NCI-H146 (cell line): Measurements from ENCODE around the gene WDFY1.
A peak's percentile ranks its signal among the peaks of the same experiment; 100 is the strongest.

Experiments
- DNase-seq: peaks from one replicate; lab custom pipeline; 2025; lab: John Stamatoyannopoulos, UW

Gene WDFY1

GRCh38 chr2:223856584-223856983, 88.6 kb downstream of the WDFY1 start:
- DNase-seq, result no peak

- DNase-seq, result no peak
Measured at GRCh38 chr2:223856021-223856420, 89.1 kb downstream of the WDFY1 start.

GRCh38 chr2:223855426-223855825, 89.7 kb downstream of the WDFY1 start:
- no peak for DNase-seq

GRCh38 chr2:223854741-223855140, 90.4 kb downstream of the WDFY1 start:
- no peak for DNase-seq

- DNase-seq, result no peak
Measured at GRCh38 chr2:223853425-223853837, 91.7 kb downstream of the WDFY1 start.

- no peak for DNase-seq
Measured at GRCh38 chr2:223852281-223852795, 92.8 kb downstream of the WDFY1 start.

- DNase-seq, result no peak
Measured at GRCh38 chr2:223847410-223847809, 97.7 kb downstream of the WDFY1 start.

GRCh38 chr2:223846515-223846914, 98.6 kb downstream of the WDFY1 start:
- no peak for DNase-seq

GRCh38 chr2:223841436-223842190, 103.5 kb downstream of the WDFY1 start:
- no peak for DNase-seq

GRCh38 chr2:223837287-223838061, 107.7 kb downstream of the WDFY1 start, which contains the start of gene AP1S3:
AP1S3 (minus strand) TSS chr2:223837582; CDS start chr2:223837450, 132 bp downstream.
- DNase-seq, result peak; percentile 88

- no peak for DNase-seq
Measured at GRCh38 chr2:223835701-223836532, 109.2 kb downstream of the WDFY1 start.

GRCh38 chr2:223834431-223834830, 110.7 kb downstream of the WDFY1 start:
- no peak for DNase-seq

GRCh38 chr2:223832241-223832903, 112.8 kb downstream of the WDFY1 start:
- no peak for DNase-seq

GRCh38 chr2:223829128-223829527, 116.0 kb downstream of the WDFY1 start:
- no peak for DNase-seq

- no peak for DNase-seq
Measured at GRCh38 chr2:223828314-223828713, 116.8 kb downstream of the WDFY1 start.

- DNase-seq, result no peak
Measured at GRCh38 chr2:223826995-223827394, 118.1 kb downstream of the WDFY1 start.
